Natural killer cell (primary cell): ENCODE results near the gene A4GNT. TPM values are rescaled to one million over a fixed set of nuclear protein-coding genes. Genes with fewer than 3 reads are reported as not detected.

Source experiments
- ATAC-seq, 3 donors: fragments of 150-1000 bp in 2 of 3; fragments of 200-7000 bp in 1 of 3; cut with Tn5 transposase; 1 replicate in 1 of 3; 2 replicates in 2 of 3; pipeline ENCODE4 v1.10.0; 2021; ENCODE audit warnings: mild to moderate bottlenecking in 2 of 3, moderate library complexity in 2 of 3
- DNase-seq, 2 donors: peaks; one replicate each; pipeline versions ENCODE4 v3.0.0 to v3.0.0-alpha.2; 2013 to 2021; ENCODE audit warnings: mixed read lengths in 1 of 2
- H3K27ac ChIP-seq: one replicate; pipeline ENCODE4 v1.5.1; 2013; ENCODE audit warnings: mild to moderate bottlenecking, low read length
- H3K27me3 ChIP-seq: one replicate; pipeline ENCODE4 v1.6.1; 2013; ENCODE audit warnings: low read length; ENCODE audit not compliant: control insufficient read depth, insufficient read depth
- H3K36me3 ChIP-seq: one replicate; pipeline ENCODE4 v1.6.1; 2013; ENCODE audit warnings: low read length; ENCODE audit not compliant: control insufficient read depth, insufficient read depth
- H3K4me1 ChIP-seq: one replicate; pipeline ENCODE4 v1.6.1; 2013; ENCODE audit warnings: low read length; ENCODE audit not compliant: control insufficient read depth, insufficient read depth
- H3K4me3 ChIP-seq: one replicate; pipeline ENCODE4 v1.5.1; 2013; ENCODE audit warnings: low read length
- H3K9me3 ChIP-seq: one replicate; pipeline ENCODE4 v1.6.1; 2013; ENCODE audit warnings: low read length; ENCODE audit not compliant: control insufficient read depth, insufficient read depth
- H3K27ac Mint-ChIP-seq, 2 donors: one replicate each; pipeline ENCODE4 v1.8.0; 2022; ENCODE audit warnings: mild to moderate bottlenecking in 2 of 2, mixed read lengths in 2 of 2, moderate library complexity in 1 of 2
- H3K27me3 Mint-ChIP-seq, 2 donors: one replicate each; pipeline ENCODE4 v1.8.0; 2022; ENCODE audit warnings: low read depth in 2 of 2, mixed read lengths in 2 of 2
- H3K36me3 Mint-ChIP-seq: one replicate; pipeline ENCODE4 v1.8.0; 2022; ENCODE audit warnings: mixed read lengths
- H3K4me1 Mint-ChIP-seq, 2 donors: one replicate each; pipeline ENCODE4 v1.8.0; 2022; ENCODE audit warnings: mixed read lengths in 2 of 2
- H3K4me3 Mint-ChIP-seq: one replicate; pipeline ENCODE4 v1.8.0; 2022; ENCODE audit warnings: mild to moderate bottlenecking, moderate library complexity, mixed read lengths
- H3K9me3 Mint-ChIP-seq, 2 donors: one replicate each; pipeline ENCODE4 v1.8.0; 2022; ENCODE audit warnings: mixed read lengths in 2 of 2
- WGBS: methylation state at CpG from one replicate; pipeline ENCODE4 v1.1.7; 2013; ENCODE audit warnings: missing lambda C conversion rate; ENCODE audit not compliant: insufficient coverage; 5-methylcytosine and 5-hydroxymethylcytosine counted together
- intact Hi-C: fragments of 100-400 bp; cut with micrococcal nuclease; formaldehyde crosslinking; loops from one replicate; pipeline ENCODE4 v1.14.2; 2022
- total RNA-seq, 4 donors: library from RNA; stranded (reverse); fragments of 120-200 nt in 1 of 4; gene quantifications; one replicate each; pipeline versions ENCODE4 v1.2.3 to v1.2.4, GENCODE V29; 2013 to 2022
- TF ChIP-seq, protein P1 (sequence below): fragments of 200-600 bp; IDR thresholded peaks from one replicate; pipeline ENCODE4 v1.8.0; 2022; ENCODE audit warnings: antibody characterized with exemption

A4GNT gene
- total RNA-seq, 3 donors from 2014 or later (not counting 1 experiment from before 2014, with no cell fraction given): not detected

DNA sequence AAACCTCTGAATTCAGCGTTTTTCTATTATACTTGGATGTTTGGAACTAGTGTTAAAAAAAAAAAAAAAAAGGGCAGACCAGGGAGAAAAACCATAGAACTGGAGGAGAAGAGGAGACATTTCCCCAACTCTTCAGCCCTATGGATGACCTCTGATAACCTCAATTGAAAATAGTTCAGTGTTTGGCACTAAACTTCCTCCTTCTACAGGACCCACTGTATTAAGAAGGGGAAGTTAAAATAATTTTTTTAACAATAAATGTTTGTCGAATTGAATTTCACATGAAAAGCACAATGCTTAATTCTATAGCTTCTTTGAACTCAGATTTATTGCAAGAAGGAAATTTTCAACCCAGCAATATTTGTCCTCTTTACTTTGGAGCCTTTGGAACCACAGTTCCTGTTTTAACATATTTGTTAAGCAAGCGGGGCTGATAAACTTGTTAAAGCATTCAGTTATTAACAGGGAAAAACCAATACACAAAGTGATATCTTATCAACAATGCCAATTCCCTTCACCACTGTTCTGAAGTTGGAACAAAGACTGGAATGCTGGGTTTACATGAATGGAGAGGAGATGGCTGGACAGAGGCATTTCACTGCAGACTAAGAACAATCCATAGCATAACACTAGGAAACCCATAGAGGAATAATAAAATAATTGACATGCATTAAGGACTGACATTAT, 3.1 kb upstream of the A4GNT start:
- intact Hi-C loops: no loop called here
- Mint-ChIP-seq H3K4me3 (no peak overlapping the region), H3K27ac (no peak overlapping the region), H3K36me3 (no peaks in the 10 kb centered on the region), H3K27me3 (peaks cover 0 to 7% of the 10 kb centered on the region in 2 donors), H3K9me3 (no peaks in the 10 kb centered on the region), H3K4me1 (no peaks in the 10 kb centered on the region)
- Histone ChIP-seq H3K9me3 (no peaks in the 10 kb centered on the region), H3K27me3 (no peaks in the 10 kb centered on the region), H3K4me1 (no peaks in the 10 kb centered on the region), H3K4me3 (no peak overlapping the region), H3K36me3 (no peaks in the 10 kb centered on the region), H3K27ac (no peak overlapping the region)
- TF ChIP-seq, protein P1, sequence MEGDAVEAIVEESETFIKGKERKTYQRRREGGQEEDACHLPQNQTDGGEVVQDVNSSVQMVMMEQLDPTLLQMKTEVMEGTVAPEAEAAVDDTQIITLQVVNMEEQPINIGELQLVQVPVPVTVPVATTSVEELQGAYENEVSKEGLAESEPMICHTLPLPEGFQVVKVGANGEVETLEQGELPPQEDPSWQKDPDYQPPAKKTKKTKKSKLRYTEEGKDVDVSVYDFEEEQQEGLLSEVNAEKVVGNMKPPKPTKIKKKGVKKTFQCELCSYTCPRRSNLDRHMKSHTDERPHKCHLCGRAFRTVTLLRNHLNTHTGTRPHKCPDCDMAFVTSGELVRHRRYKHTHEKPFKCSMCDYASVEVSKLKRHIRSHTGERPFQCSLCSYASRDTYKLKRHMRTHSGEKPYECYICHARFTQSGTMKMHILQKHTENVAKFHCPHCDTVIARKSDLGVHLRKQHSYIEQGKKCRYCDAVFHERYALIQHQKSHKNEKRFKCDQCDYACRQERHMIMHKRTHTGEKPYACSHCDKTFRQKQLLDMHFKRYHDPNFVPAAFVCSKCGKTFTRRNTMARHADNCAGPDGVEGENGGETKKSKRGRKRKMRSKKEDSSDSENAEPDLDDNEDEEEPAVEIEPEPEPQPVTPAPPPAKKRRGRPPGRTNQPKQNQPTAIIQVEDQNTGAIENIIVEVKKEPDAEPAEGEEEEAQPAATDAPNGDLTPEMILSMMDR: no peak
- WGBS: 72% methylated on average over 2 of the region's 3 CpGs
- no peak for DNase-seq
- ATAC-seq: no peak

DNA sequence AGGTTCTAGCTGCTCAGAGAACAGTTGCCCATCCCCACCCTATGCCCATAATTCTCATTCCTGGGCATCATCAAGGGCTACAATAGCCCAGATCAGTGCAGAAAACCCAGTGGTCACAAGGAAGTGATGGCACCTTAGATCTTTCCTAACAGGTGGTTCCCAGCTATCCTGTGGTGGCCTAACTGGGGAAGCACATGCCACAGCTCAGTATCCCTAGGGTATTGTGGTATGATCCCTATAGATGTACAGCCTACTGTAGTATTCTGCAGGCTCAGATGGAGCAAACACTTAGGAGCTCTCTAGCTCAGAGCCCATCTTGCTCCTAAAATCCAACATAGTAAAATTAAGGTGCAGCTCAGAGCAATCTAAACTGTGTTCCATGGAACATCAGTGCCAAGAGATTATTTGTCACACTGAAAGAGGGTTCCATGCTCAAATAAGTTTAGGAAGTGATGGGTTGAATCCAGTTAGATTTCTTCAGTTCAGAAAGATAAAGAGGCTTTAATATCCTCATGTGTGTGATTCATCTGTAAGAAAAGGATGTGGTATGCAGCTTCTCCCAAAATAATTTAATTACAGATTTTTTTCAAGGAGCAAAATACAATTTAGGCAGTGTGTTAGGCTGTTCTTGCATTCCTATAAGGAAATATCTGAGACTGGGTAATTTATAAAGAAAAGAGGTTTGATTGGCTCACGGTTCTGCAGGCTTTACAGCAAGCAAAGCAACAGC, 4.4 kb downstream of the A4GNT start:
- Histone ChIP-seq H3K27me3 (no peaks in the 10 kb centered on the region), H3K4me1 (peaks cover 3% of the 10 kb centered on the region), H3K36me3 (no peaks in the 10 kb centered on the region), H3K4me3 (no peak overlapping the region), H3K27ac (no peak overlapping the region), H3K9me3 (no peaks in the 10 kb centered on the region)
- DNase-seq (no peak), ATAC-seq (no peak)
- Mint-ChIP-seq H3K36me3 (no peaks in the 10 kb centered on the region), H3K4me3 (no peak overlapping the region), H3K27me3 (peaks cover 0 to 3% of the 10 kb centered on the region in 2 donors), H3K27ac (no peak overlapping the region), H3K4me1 (no peaks in the 10 kb centered on the region), H3K9me3 (no peaks in the 10 kb centered on the region)
- intact Hi-C loops: no loop called here
- 89% methylated on average over 1 of the region's 1 CpG for WGBS
- TF ChIP-seq, protein P1: no peak

DNA sequence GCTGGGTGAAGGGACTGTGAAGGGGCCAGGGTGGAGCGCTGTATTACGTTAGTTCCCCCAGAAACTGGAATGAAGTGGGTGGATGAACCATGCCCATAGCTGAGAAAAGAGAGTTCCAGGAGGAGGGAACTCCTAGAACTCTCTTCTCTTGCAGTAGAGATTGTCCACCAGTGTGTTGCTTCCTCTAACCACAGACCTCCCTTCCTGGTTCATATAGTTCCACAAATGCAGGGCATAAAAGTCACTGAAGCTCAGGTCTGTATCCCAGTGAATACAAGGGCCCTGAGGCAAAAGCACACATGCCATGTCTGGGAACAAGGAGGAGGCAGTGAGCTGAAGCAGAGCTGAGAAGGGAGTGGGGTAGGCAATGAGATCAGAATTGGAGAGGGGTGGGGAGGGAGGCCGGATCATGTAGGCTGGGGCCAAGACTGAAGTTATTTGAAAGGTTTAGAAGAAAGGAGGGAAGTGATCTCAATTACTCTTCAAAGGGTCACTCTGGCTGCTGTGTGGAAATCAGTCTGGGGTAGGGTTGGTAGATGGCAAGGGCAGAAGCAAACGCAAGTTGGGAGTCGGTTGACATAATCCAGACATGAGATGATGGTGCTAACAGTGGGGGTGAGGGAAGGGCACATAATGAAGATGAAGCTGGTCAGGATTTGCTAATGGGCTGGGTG, 6.5 kb downstream of the A4GNT start:
- peaks cover under 1 to 3% of the 10 kb centered on the region in 2 donors for H3K27me3 Mint-ChIP-seq
- 86% methylated on average over 5 of the region's 5 CpGs for WGBS

More for the DNA sequence above, 6.5 kb downstream of the A4GNT start:
- no peaks in the 10 kb centered on the region for H3K4me1 Mint-ChIP-seq
- H3K4me3 Mint-ChIP-seq: no peak overlapping the region
- no peaks in the 10 kb centered on the region for H3K36me3 Mint-ChIP-seq
- Histone ChIP-seq H3K27me3 (no peaks in the 10 kb centered on the region), H3K27ac (no peak overlapping the region), H3K4me1 (peaks cover 3% of the 10 kb centered on the region), H3K9me3 (no peaks in the 10 kb centered on the region), H3K36me3 (no peaks in the 10 kb centered on the region), H3K4me3 (no peak overlapping the region)
- no peaks in the 10 kb centered on the region for H3K9me3 Mint-ChIP-seq
- DNase-seq (no peak), ATAC-seq (no peak)
- no peak overlapping the region for H3K27ac Mint-ChIP-seq
- TF ChIP-seq, protein P1: no peak
- intact Hi-C loops: no loop called here
